DMS 273 treated with DMSO at 0.1 percent for 48 hours (cell line): ENCODE data around the gene GP5.

ENCODE experiments used
- DNase-seq: peaks from one replicate; lab custom pipeline; 2025; lab: John Stamatoyannopoulos, UW

GP5 gene

DNA sequence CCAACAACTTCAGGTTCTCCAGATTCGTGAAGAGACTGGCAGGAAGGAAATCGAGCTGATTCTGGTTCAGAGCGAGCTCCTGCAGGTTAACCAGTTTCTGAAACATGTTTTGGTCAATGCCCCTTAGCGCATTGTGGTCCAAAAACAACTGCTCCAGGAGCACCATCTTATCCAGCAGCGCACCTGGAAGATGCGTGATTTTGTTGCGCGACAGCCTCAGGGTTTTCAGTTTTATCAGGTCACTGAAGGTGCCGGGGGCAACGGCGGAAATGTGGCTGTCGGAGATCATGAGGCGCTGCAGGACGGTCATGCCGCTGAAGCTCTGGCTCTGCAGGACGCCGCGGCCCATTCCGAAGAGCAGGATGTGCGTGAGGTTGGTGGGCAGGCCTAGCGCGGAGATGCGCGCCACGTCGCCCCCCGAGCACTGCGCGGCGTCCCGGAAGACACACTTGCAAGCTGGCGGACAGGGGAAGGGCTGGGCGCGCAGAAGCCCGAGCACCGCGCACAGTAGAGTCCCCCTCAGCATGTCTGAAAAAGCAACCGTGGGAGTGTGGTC lies 1.2 kb downstream of the GP5 start:
- DNase-seq: no peak

DNA sequence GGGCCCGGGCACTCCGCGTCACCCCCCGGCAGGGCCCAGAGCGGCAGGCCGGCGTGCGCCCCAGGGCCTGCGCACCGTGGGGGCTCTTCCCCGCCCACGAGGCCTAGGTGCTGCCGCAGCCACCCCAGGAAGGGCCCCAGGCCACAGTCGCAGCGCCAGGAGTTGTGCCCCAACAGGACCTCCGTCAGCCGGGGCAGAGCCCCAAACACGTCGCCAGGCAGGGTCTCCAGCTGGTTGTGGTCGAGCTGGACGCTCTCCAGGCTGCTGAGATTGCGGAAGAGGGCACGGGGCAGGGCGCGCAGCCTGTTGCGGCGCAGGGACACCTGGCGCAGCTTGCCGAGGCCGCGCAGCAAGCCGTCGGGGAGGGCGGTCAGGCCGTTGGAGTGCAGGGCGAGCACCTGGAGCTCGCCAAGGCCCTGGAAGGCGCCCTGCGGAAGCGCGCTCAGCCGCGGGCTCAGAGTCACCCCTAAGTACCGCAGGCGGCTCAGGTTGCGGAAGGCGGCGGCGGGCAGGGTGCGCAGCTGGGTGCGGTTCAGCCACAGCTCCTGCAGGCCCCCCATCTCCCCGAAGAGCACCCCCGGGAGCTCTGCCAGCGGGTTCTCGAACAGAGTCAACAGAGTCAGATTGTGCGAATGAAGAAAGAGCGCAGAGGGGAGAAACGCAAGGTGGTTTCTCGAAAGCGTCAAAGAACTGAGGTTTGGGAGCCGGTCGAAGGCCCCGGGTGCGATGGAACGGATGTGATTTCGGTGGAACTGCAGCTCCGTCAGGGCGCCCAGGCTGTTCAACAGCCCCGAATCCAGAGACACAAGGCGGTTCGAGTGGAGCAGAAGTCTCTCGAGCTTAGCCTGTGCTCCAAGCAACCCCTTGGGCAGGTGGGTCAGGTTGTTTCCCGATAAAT lies 2.0 kb downstream of the GP5 start:
- DNase-seq: no peak

DNA sequence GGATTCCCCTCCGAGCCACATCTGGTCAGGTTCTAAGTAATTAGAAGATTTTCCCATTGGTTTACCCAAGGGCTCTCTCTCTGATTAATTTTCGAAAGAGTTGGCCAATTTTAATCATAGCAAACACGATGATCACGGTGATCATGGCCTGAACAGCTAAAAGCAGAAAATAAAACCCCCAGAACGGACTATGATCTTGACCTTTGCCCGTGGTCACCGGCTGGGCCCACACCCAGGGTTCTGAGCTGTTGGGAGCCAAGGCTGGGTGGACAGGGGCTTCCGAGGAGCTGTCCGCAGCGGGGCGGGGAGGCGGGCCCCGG lies 2.6 kb downstream of the GP5 start:
- no peak for DNase-seq

DNA sequence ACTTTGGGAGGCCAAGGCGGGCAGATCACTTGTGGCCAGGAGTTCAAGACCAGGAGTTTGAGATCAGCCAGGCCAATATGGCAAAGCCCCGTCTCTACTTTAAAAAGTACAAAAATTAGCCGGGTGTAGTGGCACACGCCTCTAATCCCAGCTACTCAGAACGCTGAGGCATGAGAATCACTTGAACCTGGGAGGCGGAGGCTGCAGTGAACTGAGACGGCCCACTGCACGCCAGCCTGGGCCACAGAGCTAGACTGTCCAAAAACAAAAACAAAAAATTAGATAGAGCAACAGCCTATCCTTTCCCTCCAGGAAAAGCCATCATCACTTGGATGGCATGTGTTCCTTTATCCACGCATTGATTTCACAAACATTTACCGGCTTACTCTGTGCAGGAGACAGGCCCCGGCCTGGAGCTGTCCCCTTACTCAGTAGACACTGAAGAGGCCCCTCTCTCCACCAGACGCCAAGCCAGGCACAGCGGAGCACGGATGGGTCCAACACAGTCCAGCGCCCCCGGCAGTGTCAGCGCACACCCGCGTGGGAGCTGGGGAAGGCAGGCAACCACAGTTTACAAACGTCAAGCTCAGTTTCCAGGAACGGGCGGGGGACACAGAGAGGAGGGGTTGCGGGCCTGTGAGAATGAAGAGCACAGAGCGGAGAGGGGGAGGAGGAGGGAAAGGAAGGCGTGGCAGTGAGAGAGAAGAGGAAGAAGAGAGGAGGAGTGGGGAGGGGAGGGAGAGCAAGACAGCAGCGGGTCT lies 3.1 kb downstream of the GP5 start:
- no peak for DNase-seq

DNA sequence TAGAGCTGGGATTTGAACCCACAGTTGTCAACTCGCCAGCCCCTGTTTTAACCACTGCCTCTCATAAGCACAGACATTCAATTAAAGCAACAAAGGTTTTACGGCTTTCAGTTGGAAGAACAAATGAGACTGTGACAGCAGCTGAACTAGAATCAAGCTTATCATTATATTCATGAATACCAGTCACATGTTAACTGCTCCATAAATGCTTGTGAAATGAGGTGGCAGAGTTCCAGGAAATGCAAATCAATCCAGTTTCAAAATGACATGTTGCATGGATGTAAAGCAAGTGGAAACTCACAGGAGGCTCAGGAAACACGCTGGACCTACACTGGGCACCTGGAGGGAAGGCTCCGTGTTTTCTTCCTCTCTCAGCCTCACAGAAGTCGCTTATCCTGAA lies 3.9 kb downstream of the GP5 start:
- no peak for DNase-seq

DNA sequence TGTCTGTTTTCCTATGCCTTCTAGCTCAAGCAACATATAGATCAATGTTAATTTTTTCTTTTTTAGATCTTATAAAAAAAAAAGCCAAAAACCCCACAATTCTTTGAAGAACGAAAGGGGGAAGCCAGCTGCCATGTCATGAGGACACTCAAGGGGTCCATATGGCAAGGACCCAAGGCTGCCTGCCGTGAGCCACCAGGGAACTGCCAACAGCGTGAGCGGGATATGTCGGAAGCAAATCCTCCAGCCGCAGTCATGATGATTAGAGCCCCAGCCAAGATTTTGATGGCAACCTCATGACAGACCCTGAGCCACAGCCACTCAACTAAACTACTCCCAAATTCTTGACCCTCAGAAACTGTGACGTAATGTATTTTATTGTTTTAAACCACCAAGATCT lies 6.5 kb downstream of the GP5 start:
- DNase-seq: no peak

DNA sequence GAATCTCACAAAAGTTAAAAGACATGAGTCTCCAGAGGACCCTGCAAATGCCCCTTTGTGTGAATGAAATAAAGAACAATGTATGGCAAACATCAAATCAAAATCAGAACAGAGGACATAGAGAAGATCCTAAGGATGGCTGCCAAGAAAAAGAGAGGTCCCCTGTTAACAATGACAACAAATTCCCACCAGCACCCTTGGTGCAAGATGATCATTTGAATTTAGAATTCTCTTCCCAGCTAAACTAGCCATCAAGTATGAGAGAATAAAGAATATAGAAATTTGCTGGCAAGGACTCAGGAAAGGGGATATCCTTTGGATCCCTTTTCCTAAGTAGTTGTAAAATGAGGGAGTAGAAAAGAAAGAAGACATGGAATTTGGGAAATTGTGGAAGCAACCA lies 8.2 kb downstream of the GP5 start:
- no peak for DNase-seq

DNA sequence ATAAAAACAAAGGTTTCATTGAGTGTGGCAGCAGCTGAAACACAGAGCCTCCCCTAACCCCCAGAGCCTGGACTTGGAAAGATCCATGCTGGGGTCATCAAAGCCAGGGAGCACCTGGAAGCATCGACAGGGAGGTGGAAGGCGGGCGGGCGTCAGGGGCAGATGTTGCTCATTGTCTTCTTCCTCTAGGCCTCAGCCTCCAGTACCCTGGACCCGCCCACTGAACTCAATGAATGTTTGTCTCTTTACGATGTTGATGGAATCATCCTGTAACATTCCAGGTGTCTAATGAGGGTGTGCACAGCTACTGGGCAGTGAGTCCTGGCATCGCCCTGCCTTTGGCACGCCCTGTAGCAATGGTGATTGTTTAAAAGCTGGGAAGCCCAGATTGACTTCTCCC lies 9.8 kb downstream of the GP5 start:
- DNase-seq: no peak

DNA sequence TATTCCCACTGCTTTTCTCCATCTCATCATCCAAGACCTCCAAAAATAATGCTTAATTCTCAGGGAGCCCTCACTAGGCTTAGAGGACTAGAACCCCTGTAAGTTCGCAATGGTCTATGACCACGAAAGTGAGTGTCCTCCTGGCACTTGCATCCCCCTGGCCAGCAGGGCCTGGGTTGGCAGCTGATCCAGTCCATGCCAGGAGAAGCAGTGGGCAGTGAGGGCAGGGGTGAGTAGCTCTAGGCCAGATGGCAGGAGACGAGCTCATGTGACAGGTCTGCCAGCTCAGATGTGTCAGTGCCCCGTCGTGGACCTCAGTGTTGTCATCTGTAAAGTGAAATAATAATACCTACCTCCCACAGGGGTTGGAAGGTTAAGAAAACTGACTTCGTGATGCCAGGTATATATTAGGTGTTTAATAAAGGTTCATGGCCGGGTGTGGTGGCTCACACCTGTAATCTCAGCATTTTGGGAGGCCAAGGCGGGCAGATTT lies 11.1 kb downstream of the GP5 start:
- no peak for DNase-seq

DNA sequence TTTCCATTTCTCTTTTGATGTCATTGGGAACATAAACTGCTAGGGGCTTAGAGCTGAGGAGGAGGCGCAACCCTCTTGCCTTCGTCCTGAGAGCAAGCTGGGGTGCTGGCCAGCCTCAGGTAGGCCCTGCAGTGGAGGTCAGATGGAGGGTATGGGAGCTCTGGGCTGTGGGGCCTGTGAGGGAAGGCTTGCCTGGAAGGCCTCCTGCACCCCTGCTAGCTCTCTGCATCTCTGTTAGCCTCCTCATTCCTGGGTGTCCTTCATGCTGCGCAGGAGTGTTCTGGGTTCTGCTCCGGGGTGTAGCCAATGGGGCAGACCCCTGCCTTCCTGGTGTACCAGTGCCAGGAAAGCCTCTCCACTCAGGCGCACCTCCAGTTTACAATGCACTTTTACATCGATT lies 11.8 kb downstream of the GP5 start:
- DNase-seq: no peak

DNA sequence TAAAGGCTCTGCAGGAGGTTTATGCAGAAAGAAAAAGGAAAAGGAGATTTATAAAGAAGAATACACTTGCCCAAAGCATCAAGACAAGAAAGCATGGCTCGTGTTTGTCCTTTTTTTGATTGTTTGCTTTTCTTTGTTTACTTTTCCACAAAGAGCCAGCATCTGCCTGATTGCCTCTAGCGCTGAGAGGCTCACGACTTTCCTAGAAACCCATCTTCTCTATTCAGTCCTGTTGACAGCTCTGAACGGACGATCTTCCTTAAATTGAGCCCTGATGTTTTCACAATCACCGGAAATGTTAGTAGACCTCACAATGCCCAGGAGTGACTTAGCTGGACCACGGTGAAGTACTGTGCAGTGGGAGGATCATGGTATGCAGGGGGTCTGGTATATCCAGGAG lies 12.4 kb downstream of the GP5 start:
- DNase-seq: no peak

DNA sequence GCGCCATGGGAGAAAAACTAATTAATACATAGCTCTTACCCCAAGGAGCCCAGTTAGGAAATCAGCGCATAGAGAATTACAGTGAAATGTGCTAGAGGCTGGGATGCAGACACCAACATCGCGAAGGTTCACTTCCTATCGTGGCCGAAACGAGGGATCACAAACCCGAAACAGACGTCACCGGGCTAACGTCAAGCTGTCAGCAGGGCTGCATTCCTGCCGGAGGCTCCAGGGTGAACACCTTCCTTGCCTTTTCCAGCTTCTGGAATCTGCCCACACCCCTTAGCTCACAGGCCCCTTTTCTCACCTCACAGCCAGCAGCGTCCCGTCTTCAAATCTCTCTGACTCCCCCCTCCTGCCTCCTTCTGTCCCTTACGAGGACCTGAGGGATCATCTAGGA lies 13.0 kb downstream of the GP5 start:
- no peak for DNase-seq

DNA sequence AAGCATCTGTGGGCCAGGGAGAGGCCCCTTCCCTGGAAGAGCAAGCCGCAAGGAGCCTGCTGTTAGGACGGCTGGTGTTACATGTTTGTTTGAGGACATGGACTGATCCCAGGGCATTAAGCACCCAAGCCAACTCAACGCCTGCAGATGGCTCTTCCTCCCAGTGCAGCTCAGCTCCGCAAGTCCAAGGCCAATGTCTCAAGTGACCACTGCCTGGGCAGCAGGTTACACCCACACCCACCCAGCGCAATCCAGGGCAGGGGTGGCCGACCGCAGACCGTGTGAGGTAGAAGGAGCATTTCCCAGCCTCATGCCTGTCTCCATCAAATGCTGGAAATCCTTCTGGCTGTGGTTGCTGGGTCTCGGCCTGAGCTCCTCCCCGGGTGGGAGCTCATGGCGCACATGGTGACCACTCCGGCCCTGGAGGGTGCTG lies 14.5 kb downstream of the GP5 start:
- no peak for DNase-seq

DNA sequence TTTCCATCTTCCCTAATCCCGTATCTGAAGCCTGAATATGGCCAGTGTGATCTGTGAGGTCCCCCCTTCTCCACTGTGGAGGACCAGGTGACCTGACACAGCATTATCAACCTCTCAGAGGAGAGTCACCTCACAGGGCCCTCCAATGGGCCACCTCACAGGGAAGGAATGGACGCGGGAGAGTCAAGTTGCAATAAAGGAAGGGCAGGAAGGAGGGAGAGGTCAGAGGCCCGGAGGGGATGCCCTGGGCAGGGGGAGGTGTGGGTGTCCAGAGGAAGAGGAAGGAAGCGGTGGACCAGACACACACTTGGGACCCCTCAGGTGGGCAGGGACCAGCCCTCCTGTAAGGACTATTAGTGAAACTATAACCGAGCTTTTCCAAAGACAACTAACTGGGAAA lies 14.9 kb downstream of the GP5 start:
- DNase-seq: no peak

DNA sequence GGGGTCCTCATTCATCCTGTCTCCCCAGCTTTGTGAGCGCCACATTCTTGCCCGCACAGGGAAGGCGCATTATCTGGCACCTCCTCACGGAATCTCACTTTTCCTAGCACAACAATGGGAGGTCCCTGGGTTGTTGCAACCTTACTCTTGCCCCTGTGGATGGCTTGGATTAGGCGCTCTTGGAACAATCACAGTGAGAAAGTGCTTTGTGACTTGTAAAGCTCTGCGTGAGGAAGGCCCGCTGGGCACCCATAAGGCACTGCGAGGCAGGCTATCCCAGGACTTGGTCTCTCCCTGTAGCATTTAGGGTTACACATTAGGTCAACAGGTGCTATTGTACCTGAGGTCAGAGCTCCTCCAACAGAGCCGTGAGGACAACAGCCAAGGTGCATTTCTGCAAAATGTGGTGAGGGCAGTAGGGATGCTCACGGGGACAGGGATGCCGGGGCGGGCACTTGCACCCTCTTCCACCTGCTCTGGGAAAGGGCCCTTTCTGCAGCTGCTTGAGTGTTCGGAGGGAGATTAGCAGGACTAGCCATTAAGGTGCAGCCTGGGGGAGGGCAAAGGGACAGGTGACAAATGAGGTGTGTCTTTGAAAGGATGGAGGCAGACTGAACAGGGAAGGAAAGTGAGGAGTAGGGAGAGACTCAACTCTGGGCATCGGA lies 15.7 kb downstream of the GP5 start:
- no peak for DNase-seq

DNA sequence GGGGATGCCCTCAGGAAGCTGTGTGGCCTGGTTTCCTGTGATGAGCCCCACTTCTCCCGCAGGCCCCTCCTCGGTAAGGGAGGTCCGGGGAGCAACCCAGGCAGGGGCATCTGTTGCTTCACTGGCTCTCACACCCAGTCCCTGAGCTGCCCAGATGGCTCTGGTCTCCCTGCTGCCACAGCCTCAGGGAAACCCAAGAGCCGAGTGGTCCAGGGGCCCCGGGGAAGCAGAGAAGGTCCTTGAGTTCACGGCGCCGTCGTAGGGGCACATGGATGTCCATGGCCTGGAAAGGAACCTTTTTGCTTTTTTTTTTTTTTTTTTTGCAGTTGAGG lies 16.2 kb downstream of the GP5 start:
- DNase-seq: no peak

DNA sequence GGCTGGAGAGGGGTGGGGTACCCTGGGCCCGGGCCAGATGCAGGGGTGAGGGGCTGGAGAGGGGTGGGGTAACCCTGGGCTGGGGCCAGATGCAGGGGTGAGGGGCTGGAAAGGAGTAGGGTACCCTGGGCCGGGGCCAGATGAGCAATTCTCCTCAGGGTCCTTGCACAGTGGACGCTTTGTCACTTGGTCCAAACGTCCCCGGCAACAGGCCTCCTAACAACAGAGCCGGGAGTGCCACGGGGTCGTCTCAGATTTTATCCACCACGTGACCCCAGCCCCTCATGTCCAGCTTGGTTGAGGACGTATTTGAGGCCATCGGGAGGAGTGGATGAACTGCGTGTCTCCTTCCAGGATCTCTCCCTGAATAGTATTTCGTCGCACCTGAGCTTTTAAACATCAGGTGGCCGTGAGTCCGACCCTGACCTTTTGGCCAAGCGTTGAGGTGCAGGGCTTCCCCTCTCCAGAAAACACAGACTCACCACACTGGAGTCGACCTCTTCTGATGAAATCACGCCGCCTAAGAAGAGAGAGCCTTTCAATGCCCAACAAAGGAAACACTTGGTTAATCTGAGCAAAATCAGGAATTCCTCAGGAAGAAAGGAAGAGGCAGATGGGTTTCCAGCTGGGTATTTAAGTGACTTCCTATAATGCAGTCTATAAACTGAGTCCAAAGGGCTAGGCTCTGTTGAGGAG lies 16.7 kb downstream of the GP5 start:
- no peak for DNase-seq

DNA sequence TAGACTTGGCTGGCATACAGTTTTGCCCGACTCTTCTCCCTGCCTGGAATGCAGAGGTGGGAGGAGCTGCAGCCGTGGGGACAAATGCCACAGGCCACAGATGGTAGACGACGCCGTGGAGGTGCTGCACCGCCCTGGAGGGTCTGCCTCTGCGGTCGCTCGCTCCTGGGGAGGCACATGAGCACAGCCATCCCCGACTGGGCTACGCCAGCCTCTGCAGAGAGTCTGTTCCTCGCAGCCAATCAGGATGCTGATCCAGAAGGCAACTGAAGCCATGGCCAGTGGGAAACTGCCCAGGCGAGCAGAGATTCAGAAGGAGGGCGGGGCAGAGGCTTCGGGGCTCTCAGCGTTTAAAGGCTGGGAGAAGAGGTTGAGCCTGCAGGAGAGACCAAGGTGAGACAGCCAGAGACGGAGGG lies 17.6 kb downstream of the GP5 start:
- DNase-seq: no peak

DNA sequence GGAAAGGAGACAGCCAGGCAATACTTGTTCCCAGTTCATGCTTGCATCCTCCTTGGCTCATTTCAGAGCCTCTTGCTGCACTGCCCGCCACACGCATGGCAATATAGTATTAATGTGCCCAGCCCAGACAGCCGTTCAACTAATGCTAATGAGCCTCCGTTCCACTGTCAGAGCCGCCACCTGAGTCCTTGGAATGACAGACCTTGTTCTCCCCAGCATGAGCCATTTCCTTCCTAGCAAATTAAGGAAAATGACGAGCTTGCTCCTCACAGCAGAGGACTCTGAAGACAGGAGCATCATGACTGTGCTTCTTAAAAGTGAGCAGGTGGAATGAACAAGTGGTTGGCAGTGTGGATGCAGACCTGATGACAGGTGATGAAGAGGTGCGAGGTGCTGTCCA lies 18.7 kb downstream of the GP5 start:
- DNase-seq: no peak

DNA sequence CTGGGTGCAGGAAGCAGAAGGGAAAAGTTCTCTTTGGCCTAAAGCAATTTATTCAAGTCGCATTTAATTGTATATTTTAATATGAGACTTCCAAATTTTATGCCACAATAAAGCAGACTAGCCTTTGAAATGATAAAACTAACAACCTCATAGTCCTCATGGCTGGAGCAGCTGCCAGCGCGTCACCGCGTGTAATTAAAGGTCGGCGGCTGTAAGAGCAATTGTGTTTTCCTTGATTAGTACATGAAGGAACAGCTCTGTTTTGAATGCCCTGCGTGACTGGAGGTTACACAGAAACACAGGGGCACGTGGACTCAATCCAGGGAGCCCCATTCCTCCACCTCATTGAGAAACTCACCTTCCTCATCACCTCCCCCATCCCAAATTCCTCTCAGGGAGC lies 19.4 kb downstream of the GP5 start:
- no peak for DNase-seq

DNA sequence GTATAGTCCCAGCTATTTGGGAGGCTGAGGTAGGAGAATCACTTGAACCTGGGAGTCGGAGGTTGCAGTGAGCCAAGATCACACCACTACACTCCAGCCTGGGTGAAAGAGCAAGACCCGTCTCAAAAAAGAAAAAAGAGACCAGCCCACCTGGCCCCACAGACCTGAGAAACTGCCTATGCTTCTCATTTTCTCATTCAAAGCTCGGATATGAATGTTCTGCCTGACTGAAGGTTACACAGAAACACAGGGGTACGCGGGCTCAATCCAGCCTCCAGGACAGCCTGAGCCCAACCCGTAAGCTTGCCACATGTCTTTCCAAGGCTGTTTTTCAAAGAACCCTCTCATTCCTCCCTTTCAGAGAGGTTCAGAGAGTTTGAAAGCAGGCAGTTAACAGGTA lies 19.8 kb downstream of the GP5 start:
- no peak for DNase-seq

DNA sequence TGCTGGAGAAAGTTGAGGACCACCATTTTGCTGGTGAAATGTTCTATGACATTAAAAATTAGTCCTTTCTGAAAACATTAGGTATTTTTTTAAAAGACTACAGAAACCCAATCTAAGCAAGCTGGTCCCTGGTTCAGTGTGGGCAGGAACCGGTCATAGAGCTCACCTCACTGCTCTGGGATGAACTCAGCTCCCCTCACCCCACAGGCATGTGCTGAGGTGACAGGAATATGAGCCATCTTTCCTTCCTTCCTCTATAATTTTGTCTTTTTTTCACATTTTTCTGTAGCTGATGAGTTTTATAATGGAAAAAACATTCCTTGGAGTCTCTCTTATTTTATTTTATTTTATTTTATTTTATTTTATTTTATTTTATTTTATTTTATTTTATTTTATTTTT lies 21.4 kb downstream of the GP5 start:
- no peak for DNase-seq
